Thyroid gland (tissue), 4 donors: ENCODE results near the gene MRPL32.

Source experiments
- POLR2A ChIP-seq, 2 donors: fragments of 450-650 bp; IDR thresholded peaks; one replicate each; pipeline ENCODE4 v1.6.1; 2017; ENCODE audit warnings: antibody characterized with exemption in 2 of 2, mild to moderate bottlenecking in 2 of 2, moderate library complexity in 1 of 2
- TF ChIP-seq, protein P1 (sequence below), 6 experiments: fragments of 200-600 bp in 3 of 6; fragments of 450-650 bp in 3 of 6; sonication (generic) in 3 of 6; IDR thresholded peaks; one replicate each; pipeline ENCODE4 v1.5.1; 2016 to 2019; ENCODE audit warnings: antibody characterized with exemption in 6 of 6, mild to moderate bottlenecking in 2 of 6, inconsistent platforms in 1 of 6, moderate library complexity in 1 of 6

DNA sequence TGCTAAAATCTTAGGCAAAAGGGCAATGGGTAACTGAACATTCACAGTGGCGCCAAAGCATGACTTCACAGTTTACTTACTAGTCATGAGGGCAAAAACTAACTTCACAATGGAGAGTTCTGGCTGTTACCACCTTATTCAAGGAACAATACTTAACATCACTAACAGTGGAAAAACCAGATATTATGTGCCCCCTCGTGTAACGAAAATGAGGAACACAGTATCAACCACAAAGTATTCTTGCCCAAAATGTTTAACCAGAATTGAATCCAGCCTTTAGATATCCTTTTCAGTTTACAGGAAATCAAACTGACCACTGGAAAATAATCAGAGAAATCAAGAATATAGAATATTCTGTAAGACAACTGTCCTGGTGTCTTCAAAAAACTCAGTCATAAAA is 29.8 kb upstream of the MRPL32 start:
- TF ChIP-seq, protein P1, sequence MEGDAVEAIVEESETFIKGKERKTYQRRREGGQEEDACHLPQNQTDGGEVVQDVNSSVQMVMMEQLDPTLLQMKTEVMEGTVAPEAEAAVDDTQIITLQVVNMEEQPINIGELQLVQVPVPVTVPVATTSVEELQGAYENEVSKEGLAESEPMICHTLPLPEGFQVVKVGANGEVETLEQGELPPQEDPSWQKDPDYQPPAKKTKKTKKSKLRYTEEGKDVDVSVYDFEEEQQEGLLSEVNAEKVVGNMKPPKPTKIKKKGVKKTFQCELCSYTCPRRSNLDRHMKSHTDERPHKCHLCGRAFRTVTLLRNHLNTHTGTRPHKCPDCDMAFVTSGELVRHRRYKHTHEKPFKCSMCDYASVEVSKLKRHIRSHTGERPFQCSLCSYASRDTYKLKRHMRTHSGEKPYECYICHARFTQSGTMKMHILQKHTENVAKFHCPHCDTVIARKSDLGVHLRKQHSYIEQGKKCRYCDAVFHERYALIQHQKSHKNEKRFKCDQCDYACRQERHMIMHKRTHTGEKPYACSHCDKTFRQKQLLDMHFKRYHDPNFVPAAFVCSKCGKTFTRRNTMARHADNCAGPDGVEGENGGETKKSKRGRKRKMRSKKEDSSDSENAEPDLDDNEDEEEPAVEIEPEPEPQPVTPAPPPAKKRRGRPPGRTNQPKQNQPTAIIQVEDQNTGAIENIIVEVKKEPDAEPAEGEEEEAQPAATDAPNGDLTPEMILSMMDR (IDR thresholded peaks at IDR 0.05), result no peak
- TF ChIP-seq POLR2A (IDR thresholded peaks at IDR 0.05), result no peak
